Measurements from ENCODE around the gene COL15A1. TPM values are rescaled to one million over a fixed set of nuclear protein-coding genes. Genes with fewer than 3 reads are reported as not detected.

The COL15A1 gene
- total RNA-seq, 2 experiments from 2014 or later: 0.30 to 0.33 TPM

- H3K9me3 Mint-ChIP-seq: no peaks in the 10 kb centered on the region
- H3K27ac Mint-ChIP-seq: peak overlapping the region; percentile 27
- no peak overlapping the region for H3K4me3 Mint-ChIP-seq
Measured at GRCh38 chr9:99071313-99072039, 127.8 kb downstream of the COL15A1 start.

GRCh38 chr9:99072040-99072394 lies 128.3 kb downstream of the COL15A1 start:
- CTCF ChIA-PET: no interaction called here
- no peak for DNase-seq
- H3K27me3 Mint-ChIP-seq: no peaks in the 10 kb centered on the region
- H3K4me3 Mint-ChIP-seq: no peak overlapping the region
- POLR2A ChIA-PET: interaction anchor here (0.6 to 1.1 kb wide), 4 partner anchors 13 to 60 kb away, joined by 3 to 4 read pairs (median 3); no protein-coding TSS in a partner anchor
- H3K36me3 Mint-ChIP-seq (ENCODE audit: low read depth): peaks cover 12% of the 10 kb centered on the region
- H3K27ac Mint-ChIP-seq: no peak overlapping the region
- H3K9me3 Mint-ChIP-seq: no peaks in the 10 kb centered on the region
- H3K4me1 Mint-ChIP-seq: peaks cover 54% of the 10 kb centered on the region

More at GRCh38 chr9:99071313-99072039, 127.8 kb downstream of the COL15A1 start:
- POLR2A ChIA-PET: interaction anchor here (1.0 to 1.1 kb wide), 2 partner anchors 14 to 21 kb away, joined by 3 to 4 read pairs; no protein-coding TSS in a partner anchor
- DNase-seq: no peak
- H3K27me3 Mint-ChIP-seq: no peaks in the 10 kb centered on the region
- CTCF ChIA-PET: interaction anchor here (0.7 kb wide), 1 partner anchor 20 kb away, joined by 3 read pairs; no protein-coding TSS in a partner anchor
- H3K36me3 Mint-ChIP-seq (ENCODE audit: low read depth): peaks cover 12% of the 10 kb centered on the region
- peaks cover 49% of the 10 kb centered on the region for H3K4me1 Mint-ChIP-seq

DNA sequence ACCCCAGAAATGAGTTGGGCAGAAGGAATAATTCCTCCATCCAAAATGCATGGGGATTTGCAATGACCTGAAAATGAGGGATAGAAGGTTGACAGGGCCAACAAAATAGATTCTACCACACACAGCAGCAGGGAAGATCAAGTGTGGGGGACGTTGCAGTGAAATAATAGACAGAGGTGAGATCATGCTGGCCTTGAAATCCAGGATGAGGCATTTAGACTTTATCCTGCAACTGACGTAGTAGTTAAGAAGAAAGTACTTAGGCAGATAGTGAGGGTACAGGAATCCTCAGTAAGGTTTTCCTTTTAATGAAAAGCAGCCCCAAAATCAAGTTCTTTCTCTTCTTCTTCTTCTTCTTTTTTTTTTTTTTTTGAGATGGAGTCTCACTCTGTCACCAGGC lies 129.6 kb downstream of the COL15A1 start:
- Mint-ChIP-seq H3K9me3 (no peaks in the 10 kb centered on the region), H3K4me1 (peaks cover 59% of the 10 kb centered on the region), H3K27me3 (no peaks in the 10 kb centered on the region), H3K36me3 (ENCODE audit: low read depth) (peaks cover 11% of the 10 kb centered on the region), H3K27ac (no peak overlapping the region), H3K4me3 (no peak overlapping the region)
- no peak for DNase-seq
- ChIA-PET POLR2A (no interaction called here), CTCF (no interaction called here)

DNA sequence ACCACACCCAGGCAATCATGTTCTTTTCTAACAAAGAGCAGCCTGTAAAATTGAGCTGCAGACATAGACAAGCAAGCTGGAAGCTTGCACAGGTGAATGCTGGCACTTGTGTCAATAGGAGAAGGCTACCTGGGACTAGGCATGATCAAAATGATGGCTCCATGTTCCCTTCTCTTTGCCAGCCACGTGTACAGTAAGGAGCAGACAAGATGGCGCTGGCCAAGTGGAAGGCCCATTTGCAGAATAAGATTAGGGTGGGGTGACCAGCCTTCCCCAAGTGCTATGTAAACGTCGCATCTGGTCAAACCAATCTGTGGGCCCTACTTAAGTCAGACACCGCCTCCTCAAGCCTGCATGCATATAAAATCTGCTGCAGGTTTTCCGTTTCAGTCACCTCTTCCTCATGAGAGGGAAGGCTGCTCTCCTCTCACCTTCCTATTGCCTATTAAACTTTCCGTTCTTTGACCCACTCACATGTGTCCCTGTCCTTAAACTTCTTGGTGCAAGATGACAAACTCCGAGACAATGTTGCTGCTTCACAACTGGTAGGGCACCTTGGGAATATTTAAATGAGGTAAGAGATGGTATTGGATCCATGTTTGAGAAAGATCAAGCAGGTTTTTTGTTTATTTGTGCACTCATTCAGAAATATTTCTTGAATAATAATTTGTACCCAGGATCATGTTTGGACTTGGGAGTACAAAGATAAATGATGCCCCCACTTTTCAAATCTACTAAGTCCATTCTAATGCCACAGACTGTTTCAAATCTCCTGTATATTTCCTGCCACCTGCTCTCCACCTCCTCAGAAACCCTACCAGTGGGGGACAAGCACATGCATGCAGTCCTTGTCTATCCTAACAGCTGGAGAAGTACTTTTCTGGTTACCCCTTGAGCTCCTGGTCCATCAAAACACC lies 130.5 kb downstream of the COL15A1 start:
- POLR2A ChIA-PET: interaction anchor here (1.2 to 3.8 kb wide), 3 partner anchors 11 to 18 kb away, joined by 5 to 46 read pairs (median 6); no protein-coding TSS in a partner anchor
- Mint-ChIP-seq H3K4me3 (no peak overlapping the region), H3K4me1 (peaks cover 52% of the 10 kb centered on the region), H3K9me3 (no peaks in the 10 kb centered on the region), H3K27ac (peak overlapping the region; percentile 4), H3K36me3 (ENCODE audit: low read depth) (peaks cover 2% of the 10 kb centered on the region), H3K27me3 (no peaks in the 10 kb centered on the region)
- DNase-seq: no peak
- CTCF ChIA-PET: interaction anchor here (1.2 to 3.3 kb wide), 3 partner anchors 8 to 18 kb away, joined by 3 to 31 read pairs (median 11); no protein-coding TSS in a partner anchor

- Mint-ChIP-seq H3K4me1 (peaks cover 48% of the 10 kb centered on the region), H3K27me3 (no peaks in the 10 kb centered on the region), H3K9me3 (no peaks in the 10 kb centered on the region), H3K36me3 (ENCODE audit: low read depth) (no peaks in the 10 kb centered on the region), H3K27ac (peak overlapping the region; percentile 4), H3K4me3 (no peak overlapping the region)
- ChIA-PET CTCF (interaction anchor here (1.2 to 3.3 kb wide), 3 partner anchors 9 to 17 kb away, joined by 3 to 31 read pairs (median 11); no protein-coding TSS in a partner anchor), POLR2A (interaction anchor here (1.2 to 3.8 kb wide), 4 partner anchors 10 to 29 kb away, joined by 5 to 46 read pairs (median 6); no protein-coding TSS in a partner anchor)
- DNase-seq: no peak
Measured at GRCh38 chr9:99074902-99075245, 131.2 kb downstream of the COL15A1 start.

GRCh38 chr9:99075246-99075912 lies 131.7 kb downstream of the COL15A1 start:
- Mint-ChIP-seq H3K27me3 (no peaks in the 10 kb centered on the region), H3K36me3 (ENCODE audit: low read depth) (no peaks in the 10 kb centered on the region), H3K4me1 (peaks cover 47% of the 10 kb centered on the region), H3K27ac (peak overlapping the region; percentile 17), H3K9me3 (no peaks in the 10 kb centered on the region), H3K4me3 (no peak overlapping the region)
- ChIA-PET CTCF (interaction anchor here (0.7 to 3.3 kb wide), 7 partner anchors 10 to 76 kb away, joined by 3 to 31 read pairs (median 4); no protein-coding TSS in a partner anchor), POLR2A (interaction anchor here (1.2 to 3.8 kb wide), 7 partner anchors 9 to 38 kb away, joined by 3 to 46 read pairs (median 6); no protein-coding TSS in a partner anchor)
- DNase-seq: no peak

GRCh38 chr9:99076030-99076429 lies 132.3 kb downstream of the COL15A1 start:
- Mint-ChIP-seq H3K4me1 (peaks cover 42% of the 10 kb centered on the region), H3K36me3 (ENCODE audit: low read depth) (no peaks in the 10 kb centered on the region), H3K27ac (peak overlapping the region; percentile 95), H3K27me3 (peaks cover 2% of the 10 kb centered on the region), H3K4me3 (no peak overlapping the region), H3K9me3 (no peaks in the 10 kb centered on the region)
- POLR2A ChIA-PET: interaction anchor here (1.0 to 4.7 kb wide), 11 partner anchors 9 to 64 kb away, joined by 3 to 46 read pairs (median 5); partner anchors contain the start of gene TGFBR1
- DNase-seq: no peak
- CTCF ChIA-PET: interaction anchor here (0.7 to 3.3 kb wide), 8 partner anchors 9 to 77 kb away, joined by 3 to 31 read pairs (median 4); partner anchors contain the start of gene TGFBR1

- CTCF ChIA-PET: interaction anchor here (1.0 to 3.3 kb wide), 9 partner anchors 9 to 44 kb away, joined by 3 to 31 read pairs (median 5); partner anchors contain the start of gene TGFBR1
Measured at GRCh38 chr9:99076483-99077171, 132.9 kb downstream of the COL15A1 start.

DNA sequence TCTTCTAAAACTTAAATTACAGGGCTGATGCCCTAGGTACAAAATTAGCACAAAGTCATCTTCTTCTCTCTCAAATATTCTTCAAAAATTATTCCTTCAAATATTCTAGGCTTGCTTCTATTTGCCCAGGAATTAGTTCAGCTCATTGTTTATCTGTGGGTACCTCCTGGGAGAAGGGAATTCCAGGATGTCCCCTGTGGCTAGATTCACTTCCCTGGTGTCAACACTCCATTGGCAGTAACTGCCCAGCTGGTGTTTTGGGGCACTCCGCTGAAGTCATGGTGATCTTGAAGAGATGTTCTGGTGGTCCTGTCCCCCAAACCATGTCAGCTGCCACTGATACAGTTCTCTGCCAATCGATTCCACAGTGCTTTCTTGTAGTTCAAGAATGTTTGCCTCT lies 135.0 kb downstream of the COL15A1 start:
- H3K27me3 Mint-ChIP-seq: peaks cover 16% of the 10 kb centered on the region
- no peak for DNase-seq
- H3K27ac Mint-ChIP-seq: no peak overlapping the region
- no peak overlapping the region for H3K4me3 Mint-ChIP-seq
- H3K4me1 Mint-ChIP-seq: peaks cover 35% of the 10 kb centered on the region
- CTCF ChIA-PET: interaction anchor here (1.0 kb wide), 1 partner anchor 13 kb away, joined by 5 read pairs; no protein-coding TSS in a partner anchor
- POLR2A ChIA-PET: interaction anchor here (2.9 to 4.7 kb wide), 2 partner anchors 14 to 20 kb away, joined by 11 to 37 read pairs; no protein-coding TSS in a partner anchor
- no peaks in the 10 kb centered on the region for H3K9me3 Mint-ChIP-seq
- peaks cover 2% of the 10 kb centered on the region for H3K36me3 Mint-ChIP-seq (ENCODE audit: low read depth)

More at GRCh38 chr9:99076483-99077171, 132.9 kb downstream of the COL15A1 start:
- Mint-ChIP-seq H3K4me3 (peak overlapping the region; percentile 5), H3K27me3 (peaks cover 4% of the 10 kb centered on the region), H3K36me3 (ENCODE audit: low read depth) (no peaks in the 10 kb centered on the region), H3K4me1 (peaks cover 36% of the 10 kb centered on the region), H3K9me3 (no peaks in the 10 kb centered on the region), H3K27ac (peak overlapping the region; percentile 95)
- DNase-seq: peak; percentile 68
- POLR2A ChIA-PET: interaction anchor here (1.0 to 4.7 kb wide), 12 partner anchors 9 to 65 kb away, joined by 3 to 46 read pairs (median 5); partner anchors contain the start of gene TGFBR1

DNA sequence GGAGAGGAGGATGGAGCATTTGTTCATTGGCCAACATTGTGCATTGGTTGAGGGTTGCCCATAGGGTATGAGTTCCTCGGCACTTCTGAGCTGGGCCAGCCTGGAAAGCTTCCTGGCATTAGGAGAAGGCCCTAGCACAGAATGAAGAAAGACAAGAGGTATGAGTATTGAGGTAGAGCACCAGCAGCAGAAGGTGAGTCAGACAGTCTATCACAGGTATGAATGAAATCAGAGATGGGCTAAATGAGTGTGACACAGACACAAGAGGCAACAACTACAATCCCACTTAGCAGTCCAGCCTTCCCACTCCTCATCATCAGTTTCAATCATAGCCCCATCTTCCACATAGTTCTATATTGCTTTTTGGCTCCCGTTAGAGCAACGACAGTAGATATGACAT lies 135.8 kb downstream of the COL15A1 start:
- H3K27ac Mint-ChIP-seq: no peak overlapping the region
- peaks cover 2% of the 10 kb centered on the region for H3K36me3 Mint-ChIP-seq (ENCODE audit: low read depth)
- no peaks in the 10 kb centered on the region for H3K9me3 Mint-ChIP-seq
- peaks cover 16% of the 10 kb centered on the region for H3K27me3 Mint-ChIP-seq
- ChIA-PET CTCF (interaction anchor here (1.3 kb wide), 1 partner anchor 25 kb away, joined by 4 read pairs; the partner anchor contains the start of gene TGFBR1), POLR2A (interaction anchor here (2.9 to 4.7 kb wide), 2 partner anchors 13 to 21 kb away, joined by 11 to 37 read pairs; no protein-coding TSS in a partner anchor)
- H3K4me1 Mint-ChIP-seq: peaks cover 30% of the 10 kb centered on the region
- H3K4me3 Mint-ChIP-seq: no peak overlapping the region
- DNase-seq: no peak

GRCh38 chr9:99083051-99083450 lies 139.3 kb downstream of the COL15A1 start:
- Mint-ChIP-seq H3K27me3 (peaks cover 16% of the 10 kb centered on the region), H3K27ac (no peak overlapping the region), H3K36me3 (ENCODE audit: low read depth) (peaks cover 6% of the 10 kb centered on the region), H3K4me3 (no peak overlapping the region), H3K4me1 (peaks cover 13% of the 10 kb centered on the region), H3K9me3 (peaks cover under 1% of the 10 kb centered on the region)
- ChIA-PET CTCF (interaction anchor here (1.0 to 3.3 kb wide), 4 partner anchors 9 to 84 kb away, joined by 3 to 11 read pairs (median 4); no protein-coding TSS in a partner anchor), POLR2A (interaction anchor here (0.9 to 4.6 kb wide), 3 partner anchors 10 to 24 kb away, joined by 3 to 23 read pairs (median 6); no protein-coding TSS in a partner anchor)
- DNase-seq: no peak
